T1000 (cell line): ENCODE measurements around the gene TELO2.

Experiments
- DNase-seq: peaks from one replicate; lab custom pipeline; 2025; ENCODE audit warnings: mixed read lengths; lab: John Stamatoyannopoulos, UW

TELO2 gene

GRCh38 chr16:1554826-1555445 lies 61.8 kb downstream of the TELO2 start:
- no peak for DNase-seq

- DNase-seq, result no peak
Measured at GRCh38 chr16:1556254-1556653, 63.1 kb downstream of the TELO2 start.

- DNase-seq, result no peak
Measured at GRCh38 chr16:1557074-1557473, 63.9 kb downstream of the TELO2 start.

GRCh38 chr16:1557576-1557975 lies 64.4 kb downstream of the TELO2 start:
- DNase-seq, result no peak

GRCh38 chr16:1559446-1559975 lies 66.4 kb downstream of the TELO2 start:
- DNase-seq, result no peak
